MM.1S (cell line): ENCODE measurements around the gene SIN3A.

Source experiments
- DNase-seq: peaks from one replicate; pipeline ENCODE4 v3.0.0-alpha.2; 2015
- H2AFZ ChIP-seq: fragments of 300-600 bp; sonication (generic); 2 replicates; pipeline ENCODE4 v1.6.0; 2016; ENCODE audit warnings: antibody characterized with exemption, low read length
- H3F3A ChIP-seq: fragments of 300-600 bp; sonication (generic); 2 replicates; pipeline ENCODE4 v1.6.1; 2016; ENCODE audit warnings: mild to moderate bottlenecking, antibody characterized with exemption, low read length, moderate library complexity, mixed read lengths; ENCODE audit not compliant: insufficient read depth
- H3K27ac ChIP-seq: fragments of 300-600 bp; sonication (generic); 2 replicates; pipeline ENCODE4 v1.5.1; 2016; ENCODE audit warnings: mild to moderate bottlenecking, low read length
- H3K27me3 ChIP-seq: fragments of 300-600 bp; sonication (generic); replicated peaks from 2 replicates; pipeline ENCODE4 v1.6.0; 2016; ENCODE audit warnings: low read length; ENCODE audit not compliant: insufficient read depth
- H3K36me3 ChIP-seq: fragments of 300-600 bp; sonication (generic); replicated peaks from 2 replicates; pipeline ENCODE4 v1.6.1; 2016; ENCODE audit warnings: mild to moderate bottlenecking, low read length, mixed read lengths; ENCODE audit not compliant: insufficient read depth
- H3K4me1 ChIP-seq: fragments of 300-600 bp; sonication (generic); 2 replicates; pipeline ENCODE4 v1.6.1; 2016; ENCODE audit warnings: low read length, mixed read lengths
- H3K4me2 ChIP-seq: fragments of 300-600 bp; sonication (generic); 2 replicates; pipeline ENCODE4 v1.6.0; 2016; ENCODE audit warnings: low read depth, low read length
- H3K4me3 ChIP-seq: fragments of 300-600 bp; sonication (generic); 2 replicates; pipeline ENCODE4 v1.5.1; 2016; ENCODE audit warnings: low read length, mixed read lengths
- H3K79me2 ChIP-seq: fragments of 300-600 bp; sonication (generic); 2 replicates; pipeline ENCODE4 v1.6.1; 2016; ENCODE audit warnings: mixed run types, low read length, mixed read lengths
- H3K9ac ChIP-seq: fragments of 300-600 bp; sonication (generic); 2 replicates; pipeline ENCODE4 v1.6.1; 2016; ENCODE audit warnings: low read length, mixed read lengths
- H3K9me2 ChIP-seq: fragments of 300-600 bp; sonication (generic); replicated peaks from 2 replicates; pipeline ENCODE4 v1.6.1; 2016; ENCODE audit warnings: mild to moderate bottlenecking, low read length, mixed read lengths; ENCODE audit not compliant: insufficient read depth
- H3K9me3 ChIP-seq: fragments of 300-600 bp; sonication (generic); replicated peaks from 2 replicates; pipeline ENCODE4 v1.6.1; 2016; ENCODE audit warnings: mild to moderate bottlenecking, low read length, mixed read lengths; ENCODE audit not compliant: insufficient read depth
- H4K20me1 ChIP-seq: fragments of 300-600 bp; sonication (generic); 2 replicates; pipeline ENCODE4 v1.6.1; 2016; ENCODE audit warnings: mild to moderate bottlenecking, low read length, moderate library complexity, mixed read lengths; ENCODE audit not compliant: insufficient read depth
- EZH2 ChIP-seq: fragments of 300-600 bp; sonication (generic); optimal IDR thresholded peaks from 2 replicates; pipeline ENCODE3; 2017; ENCODE audit warnings: low read depth, mild to moderate bottlenecking, antibody characterized with exemption, low read length, mixed read lengths
- EZH2phosphoT487 ChIP-seq: fragments of 300-600 bp; sonication (generic); IDR thresholded peaks from 2 replicates; pipeline ENCODE4 v1.6.1; 2018; ENCODE audit warnings: antibody characterized with exemption, low read length
- TF ChIP-seq, protein P1 (sequence below): fragments of 300-600 bp; sonication (generic); IDR thresholded peaks from 2 replicates; pipeline ENCODE4 v1.5.1; 2016; ENCODE audit warnings: antibody characterized with exemption, low read length, mixed read lengths

Gene SIN3A

GRCh38 chr15:75363786-75364185 is 87.7 kb downstream of the SIN3A start:
- peaks cover 9% of the 10 kb centered on the region for H3F3A ChIP-seq
- H3K9me2 ChIP-seq = no peaks in the 10 kb centered on the region
- no peaks in the 10 kb centered on the region for H3K36me3 ChIP-seq
- H3K4me3 ChIP-seq = no peak overlapping the region
- H3K4me1 ChIP-seq = peaks cover 5% of the 10 kb centered on the region
- no peaks in the 10 kb centered on the region for H3K27me3 ChIP-seq
- no peak overlapping the region for H3K9ac ChIP-seq
- H3K9me3 ChIP-seq = no peaks in the 10 kb centered on the region
- H4K20me1 ChIP-seq = no peaks in the 10 kb centered on the region
- H3K4me2 ChIP-seq = no peak overlapping the region
- no peak overlapping the region for H3K27ac ChIP-seq
- H2AFZ ChIP-seq = no peak overlapping the region
- DNase-seq = no peak
- no peak for TF ChIP-seq EZH2phosphoT487
- TF ChIP-seq EZH2 = no peak
- TF ChIP-seq, protein P1, sequence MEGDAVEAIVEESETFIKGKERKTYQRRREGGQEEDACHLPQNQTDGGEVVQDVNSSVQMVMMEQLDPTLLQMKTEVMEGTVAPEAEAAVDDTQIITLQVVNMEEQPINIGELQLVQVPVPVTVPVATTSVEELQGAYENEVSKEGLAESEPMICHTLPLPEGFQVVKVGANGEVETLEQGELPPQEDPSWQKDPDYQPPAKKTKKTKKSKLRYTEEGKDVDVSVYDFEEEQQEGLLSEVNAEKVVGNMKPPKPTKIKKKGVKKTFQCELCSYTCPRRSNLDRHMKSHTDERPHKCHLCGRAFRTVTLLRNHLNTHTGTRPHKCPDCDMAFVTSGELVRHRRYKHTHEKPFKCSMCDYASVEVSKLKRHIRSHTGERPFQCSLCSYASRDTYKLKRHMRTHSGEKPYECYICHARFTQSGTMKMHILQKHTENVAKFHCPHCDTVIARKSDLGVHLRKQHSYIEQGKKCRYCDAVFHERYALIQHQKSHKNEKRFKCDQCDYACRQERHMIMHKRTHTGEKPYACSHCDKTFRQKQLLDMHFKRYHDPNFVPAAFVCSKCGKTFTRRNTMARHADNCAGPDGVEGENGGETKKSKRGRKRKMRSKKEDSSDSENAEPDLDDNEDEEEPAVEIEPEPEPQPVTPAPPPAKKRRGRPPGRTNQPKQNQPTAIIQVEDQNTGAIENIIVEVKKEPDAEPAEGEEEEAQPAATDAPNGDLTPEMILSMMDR = no peak
- H3K79me2 ChIP-seq = 0 out of 2 replicates have a peak, but pooled peaks cover 4% of the 10 kb centered on the region

- no peak overlapping the region for H3K4me3 ChIP-seq
- TF ChIP-seq, protein P1 = no peak
- TF ChIP-seq EZH2 = no peak
- H3K9me3 ChIP-seq = no peaks in the 10 kb centered on the region
- H3K27me3 ChIP-seq = no peaks in the 10 kb centered on the region
- no peak for DNase-seq
- no peak overlapping the region for H3K4me2 ChIP-seq
- no peak overlapping the region for H2AFZ ChIP-seq
- H3K9ac ChIP-seq = no peak overlapping the region
- H3K4me1 ChIP-seq = peaks cover 5% of the 10 kb centered on the region
- no peak overlapping the region for H3K27ac ChIP-seq
- no peaks in the 10 kb centered on the region for H4K20me1 ChIP-seq
- H3F3A ChIP-seq = no peaks in the 10 kb centered on the region
- no peaks in the 10 kb centered on the region for H3K36me3 ChIP-seq
- H3K9me2 ChIP-seq = no peaks in the 10 kb centered on the region
- H3K79me2 ChIP-seq = 0 out of 2 replicates have a peak, but pooled peaks cover 3% of the 10 kb centered on the region
These were observed 88.7 kb downstream of the SIN3A start for GRCh38 chr15:75362642-75363249.

DNA sequence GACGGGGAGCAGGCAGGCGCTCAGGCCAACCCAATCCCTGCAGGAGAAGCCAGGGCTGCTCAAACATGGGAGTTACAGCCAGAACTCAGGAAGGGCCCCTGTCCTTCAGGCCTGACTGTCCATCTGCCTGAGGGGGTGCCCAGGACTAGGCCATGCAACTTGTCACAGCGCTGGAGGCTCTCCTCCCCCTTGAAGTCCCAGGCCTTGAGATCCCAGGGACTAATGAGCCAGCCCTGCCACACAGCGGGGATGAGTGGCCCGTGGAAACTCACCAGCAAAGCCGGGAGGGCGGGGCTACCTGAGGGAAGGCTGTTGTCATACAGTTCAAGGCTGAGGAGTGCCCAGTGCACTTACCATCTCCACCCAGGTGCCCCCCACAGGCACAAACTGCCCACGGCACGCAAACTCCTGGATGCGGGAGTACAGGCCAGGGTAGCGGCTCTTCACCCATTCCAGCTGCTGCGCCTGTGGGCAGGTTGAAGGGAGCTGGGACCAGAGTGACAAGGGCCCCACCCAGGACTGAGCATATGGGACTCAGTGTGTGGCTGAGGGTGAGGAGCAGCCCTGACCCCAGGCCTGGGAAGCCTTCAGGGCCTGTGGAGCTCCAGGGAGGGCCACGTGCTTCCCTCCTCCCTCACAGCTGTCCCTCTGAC is 89.4 kb downstream of the SIN3A start:
- H3K36me3 ChIP-seq = no peaks in the 10 kb centered on the region
- no peaks in the 10 kb centered on the region for H3K9me2 ChIP-seq
- TF ChIP-seq EZH2phosphoT487 (no peak), EZH2 (no peak)
- TF ChIP-seq, protein P1 = no peak
- H3K27me3 ChIP-seq = no peaks in the 10 kb centered on the region
- no peaks in the 10 kb centered on the region for H3F3A ChIP-seq
- H2AFZ ChIP-seq = no peak overlapping the region
- no peaks in the 10 kb centered on the region for H3K4me1 ChIP-seq
- no peak overlapping the region for H3K27ac ChIP-seq
- no peak overlapping the region for H3K4me2 ChIP-seq
- H3K9ac ChIP-seq = no peak overlapping the region
- H3K79me2 ChIP-seq = no peaks in the 10 kb centered on the region
- DNase-seq = no peak
- no peaks in the 10 kb centered on the region for H3K9me3 ChIP-seq
- no peak overlapping the region for H3K4me3 ChIP-seq
- H4K20me1 ChIP-seq = no peaks in the 10 kb centered on the region
